Suprapubic skin (tissue), 4 donors: Measurements from ENCODE around the gene PITPNM3.

ENCODE experiments used
- POLR2A ChIP-seq, 2 donors: fragments of 450-650 bp; IDR thresholded peaks; one replicate each; pipeline ENCODE4 v1.6.1; 2017; ENCODE audit warnings: antibody characterized with exemption in 2 of 2, mild to moderate bottlenecking in 2 of 2, moderate library complexity in 2 of 2
- POLR2AphosphoS5 ChIP-seq, 3 donors: sonication (generic); formaldehyde crosslinking; IDR thresholded peaks; one replicate each; pipeline ENCODE4 v1.6.1; 2017; ENCODE audit warnings: antibody characterized with exemption in 3 of 3
- TF ChIP-seq, protein P1 (sequence below), 2 donors: fragments of 200-600 bp in 1 of 2; fragments of 450-650 bp in 1 of 2; sonication (generic) in 1 of 2; IDR thresholded peaks; one replicate each; pipeline ENCODE4 v1.5.1; 2016 to 2019; ENCODE audit warnings: antibody characterized with exemption in 2 of 2, mild to moderate bottlenecking in 1 of 2, moderate library complexity in 1 of 2

DNA sequence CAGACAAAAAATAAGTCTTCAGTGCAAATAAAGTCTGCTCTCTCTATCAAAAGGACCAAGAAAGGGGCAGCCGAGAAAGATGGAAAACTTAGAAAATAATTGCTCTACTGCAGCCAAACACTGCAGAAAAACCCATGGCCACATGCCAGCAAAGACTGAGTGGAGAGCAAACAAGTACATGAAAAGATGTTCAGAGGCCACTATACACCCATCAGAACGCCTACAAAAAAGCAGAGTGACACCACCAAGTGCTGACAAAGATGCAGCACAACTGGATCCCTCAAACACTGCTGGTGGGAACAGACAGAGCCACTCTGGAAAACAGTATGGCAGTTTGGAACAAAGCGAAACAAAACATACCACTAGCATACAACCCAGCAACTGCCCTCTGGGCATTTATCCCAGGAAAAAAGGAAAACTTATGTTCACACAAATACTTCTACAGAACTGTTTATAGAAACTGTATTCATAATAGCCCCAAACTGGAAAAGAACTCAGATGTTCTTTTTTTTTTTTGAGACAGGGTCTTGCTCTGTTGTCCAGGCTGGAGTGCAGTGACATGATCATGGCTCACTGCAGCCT is 47.5 kb upstream of the PITPNM3 start:
- TF ChIP-seq POLR2AphosphoS5 (IDR thresholded peaks at IDR 0.05) (no peak), POLR2A (IDR thresholded peaks at IDR 0.05) (no peak)
- TF ChIP-seq, protein P1, sequence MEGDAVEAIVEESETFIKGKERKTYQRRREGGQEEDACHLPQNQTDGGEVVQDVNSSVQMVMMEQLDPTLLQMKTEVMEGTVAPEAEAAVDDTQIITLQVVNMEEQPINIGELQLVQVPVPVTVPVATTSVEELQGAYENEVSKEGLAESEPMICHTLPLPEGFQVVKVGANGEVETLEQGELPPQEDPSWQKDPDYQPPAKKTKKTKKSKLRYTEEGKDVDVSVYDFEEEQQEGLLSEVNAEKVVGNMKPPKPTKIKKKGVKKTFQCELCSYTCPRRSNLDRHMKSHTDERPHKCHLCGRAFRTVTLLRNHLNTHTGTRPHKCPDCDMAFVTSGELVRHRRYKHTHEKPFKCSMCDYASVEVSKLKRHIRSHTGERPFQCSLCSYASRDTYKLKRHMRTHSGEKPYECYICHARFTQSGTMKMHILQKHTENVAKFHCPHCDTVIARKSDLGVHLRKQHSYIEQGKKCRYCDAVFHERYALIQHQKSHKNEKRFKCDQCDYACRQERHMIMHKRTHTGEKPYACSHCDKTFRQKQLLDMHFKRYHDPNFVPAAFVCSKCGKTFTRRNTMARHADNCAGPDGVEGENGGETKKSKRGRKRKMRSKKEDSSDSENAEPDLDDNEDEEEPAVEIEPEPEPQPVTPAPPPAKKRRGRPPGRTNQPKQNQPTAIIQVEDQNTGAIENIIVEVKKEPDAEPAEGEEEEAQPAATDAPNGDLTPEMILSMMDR (IDR thresholded peaks at IDR 0.05): no peak
